HG02973 (cell line): ENCODE results near the gene HNRNPCL2.
"Not testable (repeated sequence)": the region's sequence is repeated elsewhere in the genome, so short reads cannot be mapped to it uniquely, and the experiment has no call there.

Experiments used
- ATAC-seq: cut with Tn5 transposase; IDR thresholded peaks from one replicate; pipeline ENCODE4 v1.9.1; 2021; ENCODE audit warnings: moderate library complexity; ENCODE audit not compliant: unreplicated experiment

Gene HNRNPCL2

DNA sequence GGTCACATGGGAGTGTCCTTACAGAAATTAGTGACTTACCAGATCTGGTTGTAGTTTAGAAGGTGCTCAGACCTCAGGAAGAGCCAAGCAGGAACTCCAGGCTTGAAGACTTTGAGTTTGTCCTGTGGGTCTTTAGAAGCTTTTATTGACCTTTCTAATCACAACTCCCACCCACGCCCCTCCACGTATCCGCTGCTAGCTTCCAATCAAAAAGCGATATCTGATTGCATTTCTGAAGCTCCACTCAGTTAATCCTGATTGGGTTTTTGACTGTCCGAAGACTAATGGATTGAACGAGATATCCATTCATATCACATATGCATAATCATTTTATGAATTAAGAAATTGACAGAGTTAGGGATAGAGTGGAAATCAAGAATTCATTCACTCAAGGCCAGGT, at the start of gene HNRNPCL2:
TSS of gene HNRNPCL2 (minus strand) at position 101 of the 400 bp plus-strand sequence. CDS start 454 bp downstream, outside the sequence.
- not testable (repeated sequence) for ATAC-seq

DNA sequence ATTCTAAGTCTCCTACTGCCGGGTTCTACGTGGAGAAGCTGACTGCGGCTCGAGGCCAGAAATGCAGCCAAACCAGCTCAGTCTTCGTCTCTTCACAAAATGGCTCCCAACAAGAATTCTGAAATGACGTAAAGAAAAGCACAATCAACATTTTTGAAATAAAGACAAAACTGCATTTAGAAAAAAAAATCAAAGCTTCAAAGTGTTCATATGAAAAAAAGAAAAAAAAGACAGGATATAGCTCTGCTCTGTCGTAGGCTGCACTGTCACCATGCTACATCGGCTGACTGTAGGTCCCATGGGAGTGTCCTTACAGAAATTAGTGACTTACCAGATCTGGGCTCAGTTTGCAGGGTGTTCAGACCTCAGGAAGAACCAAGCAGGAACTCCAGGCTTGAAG, 48.9 kb upstream of the HNRNPCL2 start, which contains the start of gene HNRNPCL4:
TSS of gene HNRNPCL4 (minus strand) at position 101 of the 400 bp plus-strand sequence. CDS start 164 bp downstream, outside the sequence.
- not testable (repeated sequence) for ATAC-seq

DNA sequence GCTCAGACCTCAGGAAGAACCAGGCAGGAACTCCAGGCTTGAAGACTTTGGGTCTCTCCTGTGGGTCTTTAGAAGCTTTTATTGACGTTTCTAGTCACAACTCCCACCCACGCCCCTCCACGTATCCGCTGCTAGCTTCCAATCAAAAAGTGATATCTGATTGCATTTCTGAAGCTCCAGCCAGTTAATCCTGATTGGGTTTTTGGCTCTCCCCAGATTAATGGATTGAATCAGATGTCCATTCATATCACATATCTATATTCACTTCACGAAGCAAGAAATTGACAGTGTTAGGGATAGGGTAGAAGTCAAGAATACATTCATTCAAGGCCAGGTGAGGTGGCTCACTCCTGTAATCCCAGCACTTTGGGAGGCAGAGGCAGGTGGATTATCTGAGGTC, 39.3 kb upstream of the HNRNPCL2 start, which contains the start of gene PRAMEF26:
TSS of gene PRAMEF26 (minus strand) at position 101 of the 400 bp plus-strand sequence. CDS start 2,914 bp downstream, outside the sequence.
- ATAC-seq = not testable (repeated sequence)

- not testable (repeated sequence) for ATAC-seq
Observed at GRCh38 chr1:13070474-13070873, 46.2 kb downstream of the HNRNPCL2 start, which contains the start of gene PRAMEF25. Gene PRAMEF25, plus strand, starts transcription at chr1:13070774. Its CDS starts 2,920 bp downstream, at chr1:13073694.
